Measurements from ENCODE around the gene SAP130. TPM values are rescaled to one million over a fixed set of nuclear protein-coding genes. Genes with fewer than 3 reads are reported as not detected.

SAP130 gene
- total RNA-seq = 9.0 TPM

GRCh38 chr2:128027801-128028667 lies at the start of gene SAP130:
TSS of gene SAP130 (minus strand) at chr2:128028059. CDS start at chr2:128026292, 1,767 bp downstream.
- Histone ChIP-seq H3K4me1 (ENCODE audit: insufficient read depth, low read length) (peaks cover 26% of the 10 kb centered on the region), H3K27me3 (ENCODE audit: insufficient read depth, low read length) (no peaks in the 10 kb centered on the region), H3K4me3 (ENCODE audit: low read length) (peak within 1 kb of the TSS; percentile 81), H3K9me3 (ENCODE audit: low read depth, low read length) (no peaks in the 10 kb centered on the region)

- Histone ChIP-seq H3K9me3 (ENCODE audit: low read depth, low read length) (no peaks in the 10 kb centered on the region), H3K4me3 (ENCODE audit: low read length) (no peak overlapping the region), H3K27me3 (ENCODE audit: insufficient read depth, low read length) (no peaks in the 10 kb centered on the region), H3K4me1 (ENCODE audit: insufficient read depth, low read length) (no peaks in the 10 kb centered on the region)
These were observed 48.7 kb upstream of the SAP130 start for GRCh38 chr2:128076461-128077106.

- Histone ChIP-seq H3K27me3 (ENCODE audit: insufficient read depth, low read length) (no peaks in the 10 kb centered on the region), H3K9me3 (ENCODE audit: low read depth, low read length) (no peaks in the 10 kb centered on the region), H3K4me3 (ENCODE audit: low read length) (no peak overlapping the region), H3K4me1 (ENCODE audit: insufficient read depth, low read length) (no peaks in the 10 kb centered on the region)
These were observed 45.4 kb upstream of the SAP130 start for GRCh38 chr2:128073278-128073677.

DNA sequence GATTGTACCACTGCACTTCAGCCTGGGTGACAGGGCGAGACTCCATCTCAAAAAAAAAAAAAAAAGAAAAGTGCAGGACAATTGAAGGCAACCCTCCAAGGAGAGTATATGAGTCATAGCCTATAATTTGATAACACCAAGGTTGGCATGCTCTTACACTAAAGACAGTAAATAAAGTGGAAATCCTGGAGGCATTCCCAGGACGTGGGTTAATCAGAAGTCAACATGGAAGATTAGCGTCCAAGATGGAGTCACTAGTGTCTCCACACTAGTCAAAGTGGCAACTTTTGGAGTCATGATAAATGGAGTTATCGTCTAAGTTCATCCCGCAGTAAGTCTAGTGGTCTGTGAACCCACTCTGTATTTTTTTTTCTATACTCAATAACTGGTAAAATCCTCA lies 41.9 kb upstream of the SAP130 start:
- H3K27me3 ChIP-seq (ENCODE audit: insufficient read depth, low read length) = no peaks in the 10 kb centered on the region
- H3K4me1 ChIP-seq (ENCODE audit: insufficient read depth, low read length) = no peaks in the 10 kb centered on the region
- H3K9me3 ChIP-seq (ENCODE audit: low read depth, low read length) = no peaks in the 10 kb centered on the region
- H3K4me3 ChIP-seq (ENCODE audit: low read length) = no peak overlapping the region

DNA sequence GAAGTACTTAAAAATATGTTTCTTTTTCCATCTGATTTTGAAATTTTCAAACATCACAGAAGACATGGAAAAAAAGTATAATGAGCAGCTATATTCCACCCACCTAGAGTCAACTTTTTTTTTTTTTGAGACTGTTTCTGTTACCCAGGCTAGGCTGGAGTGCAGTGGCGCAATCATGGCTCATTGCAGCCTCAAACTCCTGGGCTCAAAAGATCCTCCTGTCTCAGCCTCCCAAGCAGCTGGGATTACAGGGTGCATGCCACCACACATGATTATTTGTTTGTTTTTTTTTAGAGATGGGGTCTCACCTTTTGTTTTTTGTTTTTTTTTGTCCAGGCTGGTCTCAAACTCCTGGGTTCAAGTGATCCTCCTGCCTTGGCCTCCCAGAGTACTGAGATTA lies 36.5 kb upstream of the SAP130 start:
- Histone ChIP-seq H3K4me3 (ENCODE audit: low read length) (no peak overlapping the region), H3K9me3 (ENCODE audit: low read depth, low read length) (no peaks in the 10 kb centered on the region), H3K27me3 (ENCODE audit: insufficient read depth, low read length) (no peaks in the 10 kb centered on the region), H3K4me1 (ENCODE audit: insufficient read depth, low read length) (no peaks in the 10 kb centered on the region)

DNA sequence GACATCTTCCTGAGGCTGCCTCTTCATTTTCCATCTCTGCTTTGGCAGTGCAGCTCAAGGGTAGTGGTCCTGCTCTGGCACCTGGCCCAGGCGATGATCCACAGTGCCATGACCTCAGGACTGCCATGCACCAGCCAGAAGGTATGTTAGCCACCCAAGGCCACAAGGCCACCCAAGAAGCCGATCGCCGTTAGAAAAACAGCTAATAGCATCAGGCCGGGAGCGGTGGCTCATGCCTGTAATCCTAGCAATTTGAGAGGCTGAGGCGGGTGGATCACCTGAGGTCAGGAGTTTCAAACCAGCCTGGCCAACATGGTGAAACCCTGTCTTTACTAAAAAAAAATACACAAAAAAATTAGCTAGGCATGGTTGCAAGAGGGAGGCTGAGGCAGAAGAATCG lies 34.7 kb upstream of the SAP130 start:
- Histone ChIP-seq H3K9me3 (ENCODE audit: low read depth, low read length) (no peaks in the 10 kb centered on the region), H3K4me3 (ENCODE audit: low read length) (no peak overlapping the region), H3K4me1 (ENCODE audit: insufficient read depth, low read length) (no peaks in the 10 kb centered on the region)

DNA sequence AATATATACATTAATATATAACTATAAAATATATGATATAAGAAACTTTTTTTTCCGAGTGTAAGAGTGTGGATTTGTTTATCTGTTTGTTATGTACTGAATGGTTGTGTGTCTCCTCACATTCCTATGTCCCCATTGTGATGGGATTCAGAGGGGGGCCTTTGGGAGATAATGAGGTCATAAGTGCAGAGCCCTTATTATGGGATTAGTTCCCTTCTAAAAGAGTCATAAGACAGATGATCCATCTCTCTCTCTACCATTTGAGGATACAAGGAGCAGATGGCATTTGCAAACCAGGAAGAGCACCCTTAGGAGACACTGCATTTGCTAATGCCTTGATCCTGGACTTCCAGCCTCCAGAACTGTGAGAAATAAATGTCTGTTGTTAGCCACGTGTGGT lies 30.3 kb upstream of the SAP130 start:
- H3K9me3 ChIP-seq (ENCODE audit: low read depth, low read length) = no peaks in the 10 kb centered on the region
- no peak overlapping the region for H3K4me3 ChIP-seq (ENCODE audit: low read length)
- no peaks in the 10 kb centered on the region for H3K27me3 ChIP-seq (ENCODE audit: insufficient read depth, low read length)
- no peaks in the 10 kb centered on the region for H3K4me1 ChIP-seq (ENCODE audit: insufficient read depth, low read length)

More for the DNA sequence above, 34.7 kb upstream of the SAP130 start:
- no peaks in the 10 kb centered on the region for H3K27me3 ChIP-seq (ENCODE audit: insufficient read depth, low read length)

DNA sequence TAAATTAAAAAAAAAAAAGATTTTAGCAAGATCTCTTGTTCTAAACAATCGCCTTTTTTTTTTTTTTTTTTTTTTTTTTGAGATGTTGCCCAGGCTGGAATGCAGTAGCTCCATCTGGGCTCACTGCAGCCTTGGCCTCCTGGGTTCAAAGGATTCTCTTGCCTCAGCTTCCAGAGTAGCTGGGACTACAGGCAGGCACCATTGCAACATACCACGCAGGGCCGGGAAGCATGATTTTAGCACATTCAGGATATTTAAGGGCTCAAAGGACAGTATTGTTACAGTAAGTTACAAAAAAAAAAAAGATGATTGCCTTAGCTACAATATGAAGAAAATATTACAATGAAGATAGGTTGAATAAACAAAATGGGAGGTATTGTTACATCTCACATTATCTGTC lies 29.5 kb upstream of the SAP130 start:
- Histone ChIP-seq H3K4me1 (ENCODE audit: insufficient read depth, low read length) (no peaks in the 10 kb centered on the region), H3K9me3 (ENCODE audit: low read depth, low read length) (no peaks in the 10 kb centered on the region), H3K27me3 (ENCODE audit: insufficient read depth, low read length) (no peaks in the 10 kb centered on the region)

DNA sequence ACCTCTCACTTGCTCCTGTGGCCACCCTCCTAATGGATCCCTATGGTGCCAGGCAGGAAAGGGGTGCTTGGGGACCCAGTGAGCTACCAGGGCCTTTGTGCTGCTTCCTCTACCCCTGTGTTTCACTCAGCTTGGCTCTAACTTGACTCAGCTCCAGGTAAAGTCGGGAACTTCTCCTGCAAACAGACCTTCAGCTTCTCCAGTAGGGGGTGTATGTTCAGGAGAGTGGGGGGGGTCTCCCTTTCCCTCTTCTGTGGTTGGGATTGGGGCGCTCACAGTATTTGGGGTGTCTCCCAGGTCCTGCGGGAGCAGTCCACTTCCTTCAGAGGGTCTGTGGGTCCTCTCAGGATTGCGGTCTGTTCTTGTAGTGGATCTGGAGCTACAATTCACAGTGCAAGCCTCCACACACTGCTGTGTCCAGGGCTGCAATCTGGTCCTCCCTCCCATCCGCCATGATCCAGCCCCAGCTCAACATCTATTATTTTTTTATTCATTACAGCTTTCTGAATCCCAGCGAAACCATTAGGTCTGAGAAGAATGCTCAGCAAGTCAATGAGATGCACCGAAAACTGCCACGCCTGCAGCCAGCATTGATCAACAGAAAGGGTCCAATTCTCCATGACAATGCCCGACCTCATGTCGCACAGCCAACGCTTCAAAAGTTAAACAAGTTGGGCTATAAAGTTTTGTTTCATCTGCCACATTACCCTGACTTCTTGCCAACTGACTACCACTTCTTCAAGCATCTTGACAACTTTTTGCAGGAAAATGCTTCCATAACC lies 26.4 kb upstream of the SAP130 start:
- H3K4me1 ChIP-seq (ENCODE audit: insufficient read depth, low read length) = no peaks in the 10 kb centered on the region
- H3K4me3 ChIP-seq (ENCODE audit: low read length) = no peak overlapping the region
- no peaks in the 10 kb centered on the region for H3K27me3 ChIP-seq (ENCODE audit: insufficient read depth, low read length)
- H3K9me3 ChIP-seq (ENCODE audit: low read depth, low read length) = no peaks in the 10 kb centered on the region

More for the DNA sequence above, 29.5 kb upstream of the SAP130 start:
- no peak overlapping the region for H3K4me3 ChIP-seq (ENCODE audit: low read length)

DNA sequence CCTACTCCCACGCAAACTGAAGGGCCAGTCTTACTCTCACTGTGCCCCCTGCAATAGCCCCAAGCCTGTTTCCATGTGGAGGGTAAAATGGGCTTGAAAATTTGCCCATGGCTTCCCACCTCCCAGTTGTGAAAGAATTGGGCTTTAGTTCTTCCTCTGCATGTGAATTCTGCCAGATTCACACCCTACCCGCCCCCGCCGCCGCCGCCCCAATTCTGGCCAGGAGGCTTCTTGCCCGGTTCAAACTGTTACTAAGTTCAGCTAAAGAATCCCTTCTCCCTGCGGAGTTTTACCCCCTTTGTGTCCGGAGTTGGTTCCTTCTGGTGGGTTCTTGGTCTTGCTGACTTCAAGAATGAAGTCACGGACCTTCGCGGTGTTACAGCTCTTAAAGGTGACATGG lies 25.5 kb upstream of the SAP130 start:
- no peaks in the 10 kb centered on the region for H3K27me3 ChIP-seq (ENCODE audit: insufficient read depth, low read length)
- no peak overlapping the region for H3K4me3 ChIP-seq (ENCODE audit: low read length)
- no peaks in the 10 kb centered on the region for H3K9me3 ChIP-seq (ENCODE audit: low read depth, low read length)
- no peaks in the 10 kb centered on the region for H3K4me1 ChIP-seq (ENCODE audit: insufficient read depth, low read length)

DNA sequence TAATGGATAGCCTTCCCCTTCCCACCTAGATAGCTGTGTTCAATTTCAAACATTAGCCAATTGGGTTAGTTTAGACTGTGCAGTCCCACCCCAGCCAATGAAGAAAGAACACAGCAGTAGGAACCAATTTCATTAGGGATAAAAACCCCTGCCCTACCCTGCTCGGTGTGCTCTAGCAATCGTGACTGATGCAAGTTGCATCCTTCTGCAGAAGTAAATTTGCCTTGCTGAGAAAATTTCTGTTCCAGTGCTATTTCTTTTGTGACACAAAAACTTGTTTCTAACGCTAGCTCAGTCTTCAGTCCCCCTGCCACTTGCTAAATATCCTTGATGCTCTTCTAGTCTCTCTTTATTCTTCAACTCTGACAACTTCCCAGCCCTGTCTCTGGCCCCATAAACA lies 15.2 kb upstream of the SAP130 start:
- no peaks in the 10 kb centered on the region for H3K4me1 ChIP-seq (ENCODE audit: insufficient read depth, low read length)
- H3K27me3 ChIP-seq (ENCODE audit: insufficient read depth, low read length) = no peaks in the 10 kb centered on the region
- H3K4me3 ChIP-seq (ENCODE audit: low read length) = no peak overlapping the region
- peaks cover 15% of the 10 kb centered on the region for H3K9me3 ChIP-seq (ENCODE audit: low read depth, low read length)

DNA sequence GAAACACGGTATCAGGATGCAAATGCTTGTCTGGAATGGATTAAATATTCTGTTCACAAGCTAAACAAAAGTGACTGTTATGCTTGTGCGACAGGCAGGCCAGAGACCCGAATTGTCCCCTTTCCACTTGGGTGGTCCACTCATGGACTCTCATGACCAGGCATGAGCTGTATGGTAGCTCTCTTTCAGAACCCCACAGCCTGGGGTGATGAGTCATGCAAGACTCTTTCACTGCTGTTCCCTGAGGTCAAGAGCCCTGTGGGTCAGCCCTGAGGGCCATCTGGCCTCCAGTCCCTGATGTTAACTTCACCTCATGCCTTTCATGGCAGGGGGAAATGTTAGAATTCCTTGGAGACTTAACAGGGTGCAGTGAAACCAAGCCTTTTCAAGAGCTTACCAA lies 13.7 kb upstream of the SAP130 start:
- peaks cover 29% of the 10 kb centered on the region for H3K9me3 ChIP-seq (ENCODE audit: low read depth, low read length)
- H3K27me3 ChIP-seq (ENCODE audit: insufficient read depth, low read length) = no peaks in the 10 kb centered on the region
- no peaks in the 10 kb centered on the region for H3K4me1 ChIP-seq (ENCODE audit: insufficient read depth, low read length)
- H3K4me3 ChIP-seq (ENCODE audit: low read length) = no peak overlapping the region

DNA sequence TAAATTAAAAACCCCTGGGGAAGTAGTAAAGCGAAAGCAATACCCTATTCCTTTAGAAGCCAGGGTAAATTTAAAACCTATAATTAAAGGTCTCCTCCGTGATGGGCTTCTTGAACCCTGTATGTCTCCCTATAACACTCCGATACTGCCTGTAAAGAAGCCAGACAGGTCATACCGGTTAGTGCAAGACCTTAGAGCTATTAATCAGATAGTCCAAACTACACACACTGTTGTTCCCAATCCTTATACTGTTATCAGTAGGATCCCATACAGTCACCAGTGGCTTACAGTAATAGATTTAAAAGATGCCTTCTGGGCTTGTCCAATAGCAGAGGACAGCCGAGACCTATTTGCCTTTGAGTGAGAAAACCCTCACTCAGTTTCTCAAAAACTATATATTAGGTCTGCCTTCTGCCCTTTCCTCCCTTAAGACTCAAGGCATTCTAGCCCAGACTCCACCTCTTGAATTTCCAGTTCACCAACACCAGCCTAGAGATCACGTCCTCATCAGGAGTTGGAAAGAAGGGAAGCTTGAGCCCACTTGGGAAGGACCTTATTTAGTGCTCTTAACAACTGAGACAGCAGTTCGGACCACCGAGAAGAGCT lies 12.4 kb upstream of the SAP130 start:
- Histone ChIP-seq H3K27me3 (ENCODE audit: insufficient read depth, low read length) (no peaks in the 10 kb centered on the region), H3K9me3 (ENCODE audit: low read depth, low read length) (peaks cover 34% of the 10 kb centered on the region)

DNA sequence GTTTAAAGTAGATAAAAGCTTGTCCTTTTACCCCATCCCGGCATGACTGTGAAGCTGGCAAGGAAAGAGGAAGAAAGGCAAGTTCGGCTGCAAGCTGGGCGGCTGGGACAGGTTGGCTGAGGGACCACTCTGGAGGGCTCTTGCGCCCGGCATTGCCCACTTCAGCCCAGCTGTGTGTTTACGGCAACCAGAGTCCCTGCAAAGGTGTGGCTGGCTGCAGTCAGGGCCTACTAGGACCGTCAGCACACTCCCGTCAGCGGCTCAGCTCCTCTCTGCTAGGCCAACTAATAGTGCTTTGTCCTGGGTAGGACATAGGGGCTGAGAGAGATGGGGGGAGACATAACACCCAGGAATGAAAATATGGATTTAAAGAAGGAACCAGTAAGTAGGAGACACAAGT lies 11.7 kb upstream of the SAP130 start:
- Histone ChIP-seq H3K4me1 (ENCODE audit: insufficient read depth, low read length) (no peaks in the 10 kb centered on the region), H3K9me3 (ENCODE audit: low read depth, low read length) (peaks cover 34% of the 10 kb centered on the region), H3K27me3 (ENCODE audit: insufficient read depth, low read length) (no peaks in the 10 kb centered on the region), H3K4me3 (ENCODE audit: low read length) (no peak overlapping the region)

More for the DNA sequence above, 12.4 kb upstream of the SAP130 start:
- Histone ChIP-seq H3K4me1 (ENCODE audit: insufficient read depth, low read length) (no peaks in the 10 kb centered on the region), H3K4me3 (ENCODE audit: low read length) (no peak overlapping the region)

DNA sequence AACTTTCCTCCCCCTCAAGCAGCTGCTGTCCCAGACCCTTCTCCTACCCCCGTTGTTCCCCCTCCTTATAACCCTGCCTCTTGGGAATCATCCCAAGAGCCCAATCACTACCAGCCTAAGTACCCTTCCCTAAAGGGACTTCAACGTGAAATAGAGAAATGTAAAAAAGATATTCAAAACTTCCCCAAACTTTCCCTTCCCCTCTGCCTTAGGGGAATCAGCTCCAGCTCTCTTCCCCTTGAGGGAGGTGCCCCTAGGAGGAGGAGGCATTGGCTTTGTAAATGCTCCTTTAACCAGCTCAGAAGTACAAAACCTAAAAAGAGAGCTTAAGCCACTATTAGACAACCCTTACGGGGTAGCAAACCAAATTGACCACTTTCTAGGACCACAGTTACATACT lies 10.6 kb upstream of the SAP130 start:
- H3K27me3 ChIP-seq (ENCODE audit: insufficient read depth, low read length) = no peaks in the 10 kb centered on the region

More for the DNA sequence above, 10.6 kb upstream of the SAP130 start:
- Histone ChIP-seq H3K4me3 (ENCODE audit: low read length) (no peak overlapping the region), H3K4me1 (ENCODE audit: insufficient read depth, low read length) (no peaks in the 10 kb centered on the region), H3K9me3 (ENCODE audit: low read depth, low read length) (peaks cover 33% of the 10 kb centered on the region)

Measured in mononuclear cell (primary cell).